Kidney (tissue), 14 donors: ENCODE data around the gene DCHS2. TPM values are rescaled to one million over a fixed set of nuclear protein-coding genes. Genes with fewer than 3 reads are reported as not detected.

Experiments
- DNase-seq, 5 donors: peaks; one replicate each; pipeline ENCODE4 v3.0.0-alpha.2; 2013 to 2020
- FAIRE-seq: peaks from 2 replicates; lab custom pipeline; 2012; peaks lifted over from hg19 to GRCh38; lab: Jason Lieb, UNC
- H3K27ac ChIP-seq, 2 donors: one replicate each; pipeline ENCODE4 v1.7.0; 2013; ENCODE audit warnings: low read depth in 2 of 2, low read length in 2 of 2, inconsistent platforms in 1 of 2
- H3K27me3 ChIP-seq: one replicate; pipeline ENCODE4 v1.7.1; 2013; ENCODE audit warnings: low read length, inconsistent platforms; ENCODE audit not compliant: control insufficient read depth, insufficient read depth
- H3K36me3 ChIP-seq, 3 donors: one replicate each; pipeline versions ENCODE4 v1.7.0 to v1.7.1; 2013; ENCODE audit warnings: low read length in 3 of 3, control low read depth in 1 of 3, inconsistent platforms in 1 of 3; ENCODE audit not compliant: insufficient read depth in 3 of 3, control insufficient read depth in 2 of 3
- H3K4me1 ChIP-seq, 3 donors: one replicate each; pipeline versions ENCODE4 v1.7.0 to v1.7.1; 2013; ENCODE audit warnings: low read length in 3 of 3, inconsistent platforms in 1 of 3, low read depth in 1 of 3; ENCODE audit not compliant: control insufficient read depth in 2 of 3, insufficient read depth in 2 of 3
- H3K4me3 ChIP-seq, 3 donors: one replicate each; pipeline versions ENCODE4 v1.7.0 to v1.8.1; 2013; ENCODE audit warnings: low read length in 3 of 3, control low read depth in 1 of 3, inconsistent platforms in 1 of 3
- H3K9ac ChIP-seq, 3 donors: one replicate each; pipeline versions ENCODE4 v1.7.0 to v1.7.1; 2013; ENCODE audit warnings: low read length in 3 of 3, control low read depth in 1 of 3, inconsistent platforms in 1 of 3
- H3K9me3 ChIP-seq, 3 donors: one replicate each; pipeline versions ENCODE4 v1.7.0 to v1.7.1; 2013; ENCODE audit warnings: low read length in 3 of 3, control low read depth in 1 of 3, inconsistent platforms in 1 of 3; ENCODE audit not compliant: control insufficient read depth in 2 of 3, insufficient read depth in 1 of 3
- CTCF ChIP-seq: IDR thresholded peaks from 3 replicates; pipeline ENCODE4 v1.5.1; 2012; ENCODE audit warnings: mild to moderate bottlenecking, moderate library complexity, borderline replicate concordance; ENCODE audit not compliant: insufficient read depth; ENCODE audit errors: extremely low read depth
- intact Hi-C: fragments of 100-400 bp; cut with DNase I; formaldehyde crosslinking; loops from one replicate; pipeline ENCODE4 v1.11.1; 2022
- polyA plus RNA-seq: library from polyadenylated mRNA; stranded (reverse); fragments of 350-450 nt; fragmentation: Illumina TruSeq; extraction: RNeasy Lipid Tissue Mini Kit (QIAGEN cat#74804); gene quantifications from one replicate; pipeline ENCODE4 v1.2.3, GENCODE V29; 2014; ENCODE audit warnings: low read depth, low replicate concordance; ENCODE audit not compliant: insufficient read depth
- total RNA-seq: library from RNA; stranded (reverse); fragmentation: NEBNext Ultra II Directional; extraction: Animal tissue kit (Norgen Biotek cat#: 25700); gene quantifications from one replicate; pipeline ENCODE4 v1.2.1, GENCODE V29; 2021
- donor health status: control.
- donor health status: control.
- donor health status: control.
- donor health status: control.
- donor health status: control.
- donor health status: DM: yes; HTN: yes; CAD: no.
- donor health status: Normal renal cell carcinoma (clear cell type).

The DCHS2 gene
- total and polyA plus RNA-seq, 2 donors from 2014 or later: 0.47 TPM; not detected in 1

GRCh38 chr4:154516318-154517029, 24.9 kb upstream of the DCHS2 start:
- Histone ChIP-seq H3K9ac (no peak overlapping the region), H3K27ac (no peak overlapping the region), H3K9me3 (no peaks in the 10 kb centered on the region), H3K27me3 (no peaks in the 10 kb centered on the region), H3K4me1 (peaks cover 0 to 3% (median 0%) of the 10 kb centered on the region in 3 donors), H3K36me3 (no peaks in the 10 kb centered on the region), H3K4me3 (no peak overlapping the region)
- no peak for TF ChIP-seq CTCF
- FAIRE-seq (no peak), DNase-seq (peak in 1 of 5 donors; percentile 27)
- intact Hi-C loops: no loop called here

GRCh38 chr4:154511981-154512380, 20.4 kb upstream of the DCHS2 start:
- H3K27ac ChIP-seq: no peak overlapping the region
- no peaks in the 10 kb centered on the region for H3K27me3 ChIP-seq
- intact Hi-C loops: no loop called here
- FAIRE-seq (no peak), DNase-seq (no peak)
- H3K4me1 ChIP-seq: peaks cover 0 to 3% (median 0%) of the 10 kb centered on the region in 3 donors
- no peak overlapping the region for H3K9ac ChIP-seq
- no peak overlapping the region for H3K4me3 ChIP-seq
- no peaks in the 10 kb centered on the region for H3K9me3 ChIP-seq
- H3K36me3 ChIP-seq: no peaks in the 10 kb centered on the region
- no peak for TF ChIP-seq CTCF

GRCh38 chr4:154511548-154511947, 19.9 kb upstream of the DCHS2 start:
- Histone ChIP-seq H3K9ac (no peak overlapping the region), H3K27ac (no peak overlapping the region), H3K27me3 (no peaks in the 10 kb centered on the region), H3K9me3 (no peaks in the 10 kb centered on the region), H3K36me3 (no peaks in the 10 kb centered on the region), H3K4me3 (no peak overlapping the region), H3K4me1 (peaks cover 0 to 3% (median 0%) of the 10 kb centered on the region in 3 donors)
- no peak for DNase-seq
- FAIRE-seq: no peak
- no peak for TF ChIP-seq CTCF
- intact Hi-C loops: no loop called here
